IgD-negative memory B cell (primary cell): Measurements from ENCODE around the gene TLK2. TPM values are rescaled to one million over a fixed set of nuclear protein-coding genes. Genes with fewer than 3 reads are reported as not detected.
"Not testable (repeated sequence)": the region's sequence is repeated elsewhere in the genome, so short reads cannot be mapped to it uniquely, and the experiment has no call there.

Experiments used
- H3K27ac Mint-ChIP-seq, 3 donors: one replicate each; pipeline ENCODE4 v1.8.0; 2020 to 2022; ENCODE audit warnings: mild to moderate bottlenecking in 3 of 3, mixed read lengths in 3 of 3, moderate library complexity in 1 of 3
- H3K27me3 Mint-ChIP-seq: one replicate; pipeline ENCODE4 v1.8.0; 2021; ENCODE audit warnings: mixed read lengths
- H3K36me3 Mint-ChIP-seq: one replicate; pipeline ENCODE4 v1.8.0; 2020; ENCODE audit warnings: mild to moderate bottlenecking, mixed read lengths
- H3K4me1 Mint-ChIP-seq, 3 donors: one replicate each; pipeline ENCODE4 v1.8.0; 2020 to 2022; ENCODE audit warnings: mixed read lengths in 3 of 3, mild to moderate bottlenecking in 1 of 3
- H3K4me3 Mint-ChIP-seq, 4 donors: one replicate each; pipeline ENCODE4 v1.8.0; 2020 to 2022; ENCODE audit warnings: mild to moderate bottlenecking in 4 of 4, mixed read lengths in 4 of 4, moderate library complexity in 3 of 4
- H3K9me3 Mint-ChIP-seq, 3 donors: one replicate each; pipeline ENCODE4 v1.8.0; 2020 to 2021; ENCODE audit warnings: mixed read lengths in 3 of 3, mild to moderate bottlenecking in 1 of 3
- polyA plus RNA-seq: library from polyadenylated mRNA; unstranded; fragments of 300-500 nt; fragmentation: Illumina TruSeq; gene quantifications from one replicate; pipeline ENCODE4 v1.2.3, GENCODE V29; 2021

Gene TLK2
- polyA plus RNA-seq: 12.1 TPM

DNA sequence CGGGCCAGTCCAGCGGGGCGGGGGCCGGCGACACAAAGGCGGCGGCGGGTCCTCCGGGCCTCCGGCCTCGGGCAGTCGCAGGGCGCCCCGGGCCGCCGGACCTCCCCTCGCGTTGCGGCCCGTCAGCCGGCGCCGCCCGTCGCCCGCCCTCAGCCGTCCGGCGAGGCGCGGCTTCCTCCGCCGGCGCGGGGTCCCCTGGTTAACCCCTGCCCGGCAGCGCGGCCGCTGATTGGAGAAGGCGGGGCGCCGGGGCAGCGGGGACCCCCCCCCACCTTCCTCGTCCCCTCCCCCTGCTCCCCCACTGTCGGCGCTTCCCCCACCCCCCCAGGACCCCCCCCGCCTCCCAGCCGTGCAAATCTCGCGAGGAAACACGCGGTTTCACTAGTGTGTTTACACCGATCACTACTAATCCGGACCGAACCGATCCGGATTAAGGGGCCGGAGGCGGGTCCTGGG is at the start of gene TLK2:
TLK2 (plus strand) TSS at position 402 of the 456 bp plus-strand sequence. CDS start 2,301 bp downstream, outside the sequence.
- peaks cover 2% of the 10 kb centered on the region for H3K36me3 Mint-ChIP-seq
- peaks cover 18 to 31% (median 23%) of the 10 kb centered on the region in 3 donors for H3K4me1 Mint-ChIP-seq
- H3K27me3 Mint-ChIP-seq: no peaks in the 10 kb centered on the region
- peak within 1 kb of the TSS; percentile 92 to 98 (median 93) for H3K27ac Mint-ChIP-seq
- peak within 1 kb of the TSS; percentile 87 to 99 (median 96) for H3K4me3 Mint-ChIP-seq
- H3K9me3 Mint-ChIP-seq: no peaks in the 10 kb centered on the region

GRCh38 chr17:62435251-62435650 is 43.4 kb upstream of the TLK2 start:
- H3K9me3 Mint-ChIP-seq, H3K4me1 Mint-ChIP-seq, H3K27me3 Mint-ChIP-seq, H3K4me3 Mint-ChIP-seq, H3K27ac Mint-ChIP-seq: not testable (repeated sequence)
- H3K36me3 Mint-ChIP-seq: peaks cover 12% of the 10 kb centered on the region

DNA sequence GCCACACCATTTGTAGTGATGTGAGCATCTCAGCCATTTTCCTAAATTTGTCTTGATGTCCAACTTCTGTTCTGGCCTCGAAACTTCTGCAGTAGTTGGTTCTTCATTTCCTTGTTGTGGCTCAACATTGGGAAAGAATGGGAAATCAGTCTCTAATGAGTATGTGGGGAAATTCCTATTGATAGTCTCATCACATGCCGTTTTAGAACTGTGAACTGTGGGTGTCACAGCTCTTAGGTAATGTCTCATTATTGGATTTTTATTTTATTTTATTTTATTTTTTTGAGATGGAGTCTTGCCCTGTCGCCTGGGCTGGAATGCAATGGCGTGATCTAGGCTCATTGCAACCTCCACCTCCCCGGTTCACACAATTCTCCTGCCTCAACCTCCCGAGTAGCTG is 37.4 kb upstream of the TLK2 start:
- H3K4me1 Mint-ChIP-seq, H3K4me3 Mint-ChIP-seq, H3K9me3 Mint-ChIP-seq, H3K36me3 Mint-ChIP-seq, H3K27me3 Mint-ChIP-seq, H3K27ac Mint-ChIP-seq: not testable (repeated sequence)

- H3K4me3 Mint-ChIP-seq: no peak overlapping the region
- H3K27me3 Mint-ChIP-seq: no peaks in the 10 kb centered on the region
- no peaks in the 10 kb centered on the region for H3K9me3 Mint-ChIP-seq
- H3K36me3 Mint-ChIP-seq: peaks cover 1% of the 10 kb centered on the region
- H3K4me1 Mint-ChIP-seq: no peaks in the 10 kb centered on the region
- no peak overlapping the region for H3K27ac Mint-ChIP-seq
Measured at GRCh38 chr17:62444063-62444462, 34.6 kb upstream of the TLK2 start.

GRCh38 chr17:62445791-62446190 is 32.8 kb upstream of the TLK2 start:
- H3K9me3 Mint-ChIP-seq, H3K4me3 Mint-ChIP-seq, H3K27ac Mint-ChIP-seq, H3K36me3 Mint-ChIP-seq, H3K4me1 Mint-ChIP-seq, H3K27me3 Mint-ChIP-seq: not testable (repeated sequence)

DNA sequence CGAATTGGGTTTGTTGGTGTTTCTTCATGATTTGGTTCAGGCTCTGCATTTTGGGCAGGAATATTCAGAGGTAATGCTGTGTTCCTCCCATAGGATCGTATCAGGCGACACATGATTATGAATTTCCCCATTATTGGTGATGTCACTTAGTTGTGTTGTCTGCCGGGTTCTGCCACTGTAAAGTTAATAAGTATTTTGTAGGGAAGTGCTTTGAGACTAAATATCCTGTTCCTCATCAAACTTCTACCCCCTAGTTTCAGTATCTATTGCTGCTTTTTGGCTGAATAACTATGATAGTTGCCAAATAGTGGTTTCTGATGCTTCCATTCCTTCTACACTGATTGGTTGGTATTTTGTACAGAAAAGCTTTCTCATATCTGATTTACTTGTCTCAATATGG is 26.4 kb upstream of the TLK2 start:
- peak overlapping the region in 3 of 4 donors; percentile 8 to 80 (median 73) for H3K4me3 Mint-ChIP-seq
- not testable (repeated sequence) for H3K27me3 Mint-ChIP-seq
- peak overlapping the region; percentile 73 to 89 (median 79) for H3K27ac Mint-ChIP-seq

DNA sequence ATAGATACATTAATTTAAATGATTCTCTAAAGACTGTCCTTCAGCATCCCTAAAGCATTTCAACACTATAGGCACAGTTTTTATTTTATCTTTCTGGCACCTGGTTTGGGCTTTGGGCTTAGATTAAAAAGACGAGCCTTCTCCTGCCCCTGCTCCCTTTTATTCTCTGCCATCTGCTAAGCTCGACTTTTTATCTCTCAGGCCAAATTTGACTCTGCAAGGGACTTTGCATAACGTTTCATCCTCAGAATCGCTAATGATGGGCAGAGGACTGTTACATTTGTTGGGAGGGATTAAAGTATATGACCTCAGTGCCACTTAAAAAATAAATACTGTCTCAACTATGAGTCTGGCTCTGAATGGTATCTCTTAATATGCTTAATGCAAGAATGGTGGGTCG is 25.6 kb upstream of the TLK2 start:
- peaks cover 17 to 24% (median 21%) of the 10 kb centered on the region in 3 donors for H3K4me1 Mint-ChIP-seq
- not testable (repeated sequence) for H3K36me3 Mint-ChIP-seq, H3K27me3 Mint-ChIP-seq, H3K9me3 Mint-ChIP-seq
- H3K27ac Mint-ChIP-seq: peak overlapping the region; percentile 67 to 92 (median 79)
- H3K4me3 Mint-ChIP-seq: peak overlapping the region in 2 of 4 donors; percentile 65 to 75

More for the DNA sequence above, 26.4 kb upstream of the TLK2 start:
- H3K9me3 Mint-ChIP-seq, H3K36me3 Mint-ChIP-seq: not testable (repeated sequence)
- H3K4me1 Mint-ChIP-seq: peaks cover 14 to 24% (median 17%) of the 10 kb centered on the region in 3 donors

- peaks cover 23 to 29% (median 27%) of the 10 kb centered on the region in 3 donors for H3K4me1 Mint-ChIP-seq
- not testable (repeated sequence) for H3K27me3 Mint-ChIP-seq, H3K9me3 Mint-ChIP-seq, H3K36me3 Mint-ChIP-seq
- H3K27ac Mint-ChIP-seq: peak overlapping the region; percentile 67 to 92 (median 79)
- peak overlapping the region; percentile 42 to 84 (median 68) for H3K4me3 Mint-ChIP-seq
Measured at GRCh38 chr17:62453656-62454055, 25.0 kb upstream of the TLK2 start.

DNA sequence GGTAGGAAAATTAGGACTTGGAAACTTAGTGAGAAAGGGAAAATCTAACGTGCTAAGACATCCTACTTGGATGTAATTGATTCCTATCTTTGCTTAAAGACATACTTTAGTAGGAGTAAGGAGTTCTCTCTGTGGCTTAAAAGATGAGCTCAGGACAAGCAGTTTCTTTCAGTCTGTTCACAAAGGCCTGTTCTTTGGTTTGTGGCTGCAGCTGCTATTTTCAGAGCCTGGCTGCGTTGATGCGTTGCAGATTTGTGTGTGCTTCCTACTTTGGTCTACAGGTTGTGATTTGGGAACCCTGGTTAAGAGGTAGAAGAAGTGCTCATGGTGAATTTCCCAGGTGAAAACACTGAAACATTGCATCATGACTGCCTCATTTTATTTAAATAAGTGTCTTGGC is 24.5 kb upstream of the TLK2 start:
- H3K4me1 Mint-ChIP-seq: peaks cover 24 to 33% (median 29%) of the 10 kb centered on the region in 3 donors
- H3K9me3 Mint-ChIP-seq, H3K27me3 Mint-ChIP-seq, H3K36me3 Mint-ChIP-seq: not testable (repeated sequence)
- H3K4me3 Mint-ChIP-seq: peak overlapping the region; percentile 42 to 84 (median 68)
- peak overlapping the region; percentile 67 to 92 (median 79) for H3K27ac Mint-ChIP-seq

DNA sequence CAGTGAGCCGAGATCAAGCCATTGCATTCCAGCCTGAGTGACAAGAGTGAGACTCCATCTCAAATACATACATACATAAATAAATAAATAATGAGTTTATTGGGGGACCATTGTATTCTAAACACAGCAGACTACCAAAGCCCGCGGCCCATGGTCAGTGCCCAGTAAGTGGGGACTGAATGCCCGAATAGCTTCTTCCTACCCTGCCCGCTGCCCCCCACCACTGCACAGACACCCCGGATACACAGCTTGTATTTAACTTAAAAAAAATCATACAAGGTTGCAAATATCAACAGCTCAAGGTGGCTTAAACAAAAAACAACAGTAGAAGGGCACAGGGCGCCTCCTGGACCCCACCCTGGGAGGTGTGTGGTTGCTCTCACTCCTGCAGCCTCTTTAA is 22.6 kb upstream of the TLK2 start:
- peaks cover 26 to 34% (median 33%) of the 10 kb centered on the region in 3 donors for H3K4me1 Mint-ChIP-seq
- H3K4me3 Mint-ChIP-seq: peak overlapping the region in 1 of 4 donors; percentile 60
- peak overlapping the region in 2 of 3 donors; percentile 13 to 58 for H3K27ac Mint-ChIP-seq
- H3K9me3 Mint-ChIP-seq: no peaks in the 10 kb centered on the region
- H3K36me3 Mint-ChIP-seq: no peaks in the 10 kb centered on the region
- no peaks in the 10 kb centered on the region for H3K27me3 Mint-ChIP-seq

- Mint-ChIP-seq H3K4me1 (peaks cover 21 to 30% (median 25%) of the 10 kb centered on the region in 3 donors), H3K27ac (peak overlapping the region; percentile 90 to 93 (median 92))
- H3K36me3 Mint-ChIP-seq: not testable (repeated sequence)
Measured at GRCh38 chr17:62458483-62458882, 20.1 kb upstream of the TLK2 start.

GRCh38 chr17:62464422-62464821 is 14.2 kb upstream of the TLK2 start:
- H3K9me3 Mint-ChIP-seq, H3K4me1 Mint-ChIP-seq, H3K4me3 Mint-ChIP-seq, H3K27me3 Mint-ChIP-seq, H3K27ac Mint-ChIP-seq, H3K36me3 Mint-ChIP-seq: not testable (repeated sequence)

More at GRCh38 chr17:62458483-62458882, 20.1 kb upstream of the TLK2 start:
- H3K9me3 Mint-ChIP-seq, H3K27me3 Mint-ChIP-seq: not testable (repeated sequence)
- H3K4me3 Mint-ChIP-seq: peak overlapping the region; percentile 82 to 97 (median 94)

DNA sequence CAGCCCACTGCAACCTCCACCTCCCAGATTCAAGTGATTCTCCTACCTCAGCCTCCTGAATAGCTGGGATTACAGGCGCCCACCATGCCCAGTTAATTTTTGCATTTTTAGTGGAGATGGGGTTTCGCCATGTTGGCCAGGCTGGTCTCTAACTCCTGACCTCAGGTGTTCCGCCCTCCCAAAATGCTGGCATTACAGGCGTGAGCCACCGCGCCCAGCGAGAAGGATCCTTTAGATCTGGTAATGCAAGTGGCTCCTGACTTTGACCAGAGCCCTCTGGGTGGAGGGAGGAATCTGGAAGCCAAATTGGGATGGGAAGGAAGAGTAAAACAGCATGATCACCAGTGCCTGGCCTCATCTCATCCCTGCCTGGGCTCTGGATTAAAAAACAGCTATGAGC is 13.4 kb upstream of the TLK2 start:
- H3K4me3 Mint-ChIP-seq, H3K36me3 Mint-ChIP-seq, H3K9me3 Mint-ChIP-seq, H3K4me1 Mint-ChIP-seq, H3K27ac Mint-ChIP-seq, H3K27me3 Mint-ChIP-seq: not testable (repeated sequence)

DNA sequence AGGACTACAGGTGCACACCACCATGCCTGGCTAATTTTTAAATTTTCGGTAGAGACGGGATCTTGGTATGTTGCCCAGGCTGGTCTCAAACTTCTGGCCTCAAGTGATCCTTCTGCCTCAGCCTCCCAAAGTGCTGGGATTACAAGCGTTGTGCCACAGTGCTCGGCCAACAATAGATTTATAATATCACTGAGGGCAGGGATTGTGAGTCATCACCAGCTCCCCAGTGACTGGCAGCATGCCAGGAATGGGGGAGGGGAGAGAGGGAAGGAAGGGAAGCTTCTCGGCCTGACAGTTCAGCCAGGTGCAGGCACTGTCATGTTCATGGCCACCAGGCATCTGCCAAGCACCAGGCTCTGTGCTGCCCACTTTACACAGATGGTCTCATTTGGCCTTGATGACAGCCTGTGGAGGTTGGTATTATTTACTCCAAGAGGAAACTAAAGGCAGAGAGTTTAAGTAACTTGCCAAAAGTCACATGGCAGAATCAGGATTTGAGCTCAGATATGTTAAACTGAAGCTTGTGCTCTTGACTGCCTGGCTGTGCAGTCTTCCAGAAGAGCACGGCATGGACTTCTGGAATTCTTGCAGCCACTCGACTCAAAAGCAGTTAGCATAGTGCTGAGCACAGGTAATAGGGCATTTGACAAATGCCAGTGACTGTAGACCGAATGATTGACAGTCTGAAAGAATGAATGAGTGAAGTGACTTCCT is 7.8 kb upstream of the TLK2 start:
- H3K4me1 Mint-ChIP-seq, H3K9me3 Mint-ChIP-seq, H3K27me3 Mint-ChIP-seq, H3K36me3 Mint-ChIP-seq: not testable (repeated sequence)
- Mint-ChIP-seq H3K4me3 (peak overlapping the region in 1 of 4 donors; percentile 53), H3K27ac (peak overlapping the region; percentile 11 to 67 (median 58))

GRCh38 chr17:62471380-62471880 is 7.2 kb upstream of the TLK2 start:
- not testable (repeated sequence) for H3K4me1 Mint-ChIP-seq, H3K36me3 Mint-ChIP-seq, H3K9me3 Mint-ChIP-seq, H3K27me3 Mint-ChIP-seq
- peak overlapping the region in 1 of 3 donors; percentile 75 for H3K27ac Mint-ChIP-seq
- H3K4me3 Mint-ChIP-seq: peak overlapping the region in 1 of 4 donors; percentile 53
